Measurements from ENCODE around the gene RAD51B.

RAD51B gene

DNA sequence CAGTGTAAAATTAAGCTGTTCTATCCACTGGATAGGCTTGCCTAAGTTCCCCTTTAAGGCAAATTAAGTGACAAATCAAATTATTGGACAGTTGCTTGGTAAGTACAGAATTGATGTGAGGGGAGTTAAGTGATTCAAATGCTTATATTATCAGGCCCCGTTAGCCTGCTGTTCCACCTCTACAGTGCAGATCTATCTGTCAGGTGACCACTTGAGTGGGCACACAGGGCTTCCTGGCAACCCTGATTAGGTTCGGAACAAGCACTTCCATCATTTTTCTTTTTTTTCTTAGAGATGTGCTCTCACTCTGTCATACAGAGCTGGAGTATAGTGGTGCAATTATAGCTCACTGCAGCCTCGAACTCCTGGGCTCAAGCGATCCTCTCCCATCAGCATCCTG, 453.8 kb downstream of the RAD51B start:
- Histone ChIP-seq H3K4me3 (replicated peaks; ENCODE audit: insufficient read depth, low read length) (no peak overlapping the region), H3K27me3 (ENCODE audit: insufficient read depth, poor library complexity, severe bottlenecking) (no peaks in the 10 kb centered on the region), H3K27ac (replicated peaks) (no peak overlapping the region)
- no peak for DNase-seq (ENCODE audit: low read depth in 1 of 2, low spot score in 1 of 2)
- no peak for TF ChIP-seq GABPA (IDR thresholded peaks at IDR 0.05; ENCODE audit: low read depth)
- TF ChIP-seq, protein P1, sequence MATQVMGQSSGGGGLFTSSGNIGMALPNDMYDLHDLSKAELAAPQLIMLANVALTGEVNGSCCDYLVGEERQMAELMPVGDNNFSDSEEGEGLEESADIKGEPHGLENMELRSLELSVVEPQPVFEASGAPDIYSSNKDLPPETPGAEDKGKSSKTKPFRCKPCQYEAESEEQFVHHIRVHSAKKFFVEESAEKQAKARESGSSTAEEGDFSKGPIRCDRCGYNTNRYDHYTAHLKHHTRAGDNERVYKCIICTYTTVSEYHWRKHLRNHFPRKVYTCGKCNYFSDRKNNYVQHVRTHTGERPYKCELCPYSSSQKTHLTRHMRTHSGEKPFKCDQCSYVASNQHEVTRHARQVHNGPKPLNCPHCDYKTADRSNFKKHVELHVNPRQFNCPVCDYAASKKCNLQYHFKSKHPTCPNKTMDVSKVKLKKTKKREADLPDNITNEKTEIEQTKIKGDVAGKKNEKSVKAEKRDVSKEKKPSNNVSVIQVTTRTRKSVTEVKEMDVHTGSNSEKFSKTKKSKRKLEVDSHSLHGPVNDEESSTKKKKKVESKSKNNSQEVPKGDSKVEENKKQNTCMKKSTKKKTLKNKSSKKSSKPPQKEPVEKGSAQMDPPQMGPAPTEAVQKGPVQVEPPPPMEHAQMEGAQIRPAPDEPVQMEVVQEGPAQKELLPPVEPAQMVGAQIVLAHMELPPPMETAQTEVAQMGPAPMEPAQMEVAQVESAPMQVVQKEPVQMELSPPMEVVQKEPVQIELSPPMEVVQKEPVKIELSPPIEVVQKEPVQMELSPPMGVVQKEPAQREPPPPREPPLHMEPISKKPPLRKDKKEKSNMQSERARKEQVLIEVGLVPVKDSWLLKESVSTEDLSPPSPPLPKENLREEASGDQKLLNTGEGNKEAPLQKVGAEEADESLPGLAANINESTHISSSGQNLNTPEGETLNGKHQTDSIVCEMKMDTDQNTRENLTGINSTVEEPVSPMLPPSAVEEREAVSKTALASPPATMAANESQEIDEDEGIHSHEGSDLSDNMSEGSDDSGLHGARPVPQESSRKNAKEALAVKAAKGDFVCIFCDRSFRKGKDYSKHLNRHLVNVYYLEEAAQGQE (IDR thresholded peaks at IDR 0.05; ENCODE audit: insufficient replicate concordance, low read depth) = no peak

DNA sequence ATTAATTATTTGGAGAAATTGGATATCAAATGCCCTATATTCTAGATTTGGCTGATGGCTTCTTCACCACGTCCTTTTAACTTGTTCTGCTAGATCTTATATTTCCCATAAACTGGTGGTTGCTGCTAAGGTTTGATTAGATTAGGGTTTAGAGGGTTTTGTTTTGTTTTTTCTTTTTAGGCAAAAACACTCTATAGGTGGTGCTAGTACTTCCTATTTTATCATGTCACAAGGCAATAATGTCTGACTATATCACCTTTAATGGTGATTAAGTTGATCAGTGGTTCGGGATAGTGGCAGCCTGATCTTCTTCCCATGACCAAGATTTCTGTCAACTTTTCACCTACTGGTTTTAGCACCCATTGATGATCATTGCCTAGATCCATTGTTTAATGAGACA, 455.1 kb downstream of the RAD51B start:
- H3K27ac ChIP-seq (replicated peaks) = no peak overlapping the region
- H3K4me3 ChIP-seq (replicated peaks; ENCODE audit: insufficient read depth, low read length) = no peak overlapping the region
- H3K27me3 ChIP-seq (ENCODE audit: insufficient read depth, poor library complexity, severe bottlenecking) = no peaks in the 10 kb centered on the region
- DNase-seq (ENCODE audit: low read depth in 1 of 2, low spot score in 1 of 2) = no peak
- no peak for TF ChIP-seq POLR2AphosphoS5 (IDR thresholded peaks at IDR 0.05; ENCODE audit: low read depth)
- no peak for TF ChIP-seq GABPA (IDR thresholded peaks at IDR 0.05; ENCODE audit: low read depth)
- TF ChIP-seq SPI1 (IDR thresholded peaks at IDR 0.05; ENCODE audit: borderline replicate concordance, low read depth) = no peak
- TF ChIP-seq, protein P2, sequence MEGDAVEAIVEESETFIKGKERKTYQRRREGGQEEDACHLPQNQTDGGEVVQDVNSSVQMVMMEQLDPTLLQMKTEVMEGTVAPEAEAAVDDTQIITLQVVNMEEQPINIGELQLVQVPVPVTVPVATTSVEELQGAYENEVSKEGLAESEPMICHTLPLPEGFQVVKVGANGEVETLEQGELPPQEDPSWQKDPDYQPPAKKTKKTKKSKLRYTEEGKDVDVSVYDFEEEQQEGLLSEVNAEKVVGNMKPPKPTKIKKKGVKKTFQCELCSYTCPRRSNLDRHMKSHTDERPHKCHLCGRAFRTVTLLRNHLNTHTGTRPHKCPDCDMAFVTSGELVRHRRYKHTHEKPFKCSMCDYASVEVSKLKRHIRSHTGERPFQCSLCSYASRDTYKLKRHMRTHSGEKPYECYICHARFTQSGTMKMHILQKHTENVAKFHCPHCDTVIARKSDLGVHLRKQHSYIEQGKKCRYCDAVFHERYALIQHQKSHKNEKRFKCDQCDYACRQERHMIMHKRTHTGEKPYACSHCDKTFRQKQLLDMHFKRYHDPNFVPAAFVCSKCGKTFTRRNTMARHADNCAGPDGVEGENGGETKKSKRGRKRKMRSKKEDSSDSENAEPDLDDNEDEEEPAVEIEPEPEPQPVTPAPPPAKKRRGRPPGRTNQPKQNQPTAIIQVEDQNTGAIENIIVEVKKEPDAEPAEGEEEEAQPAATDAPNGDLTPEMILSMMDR (IDR thresholded peaks at IDR 0.05; ENCODE audit: insufficient read depth, low read length) = no peak
- TF ChIP-seq, protein P1 (IDR thresholded peaks at IDR 0.05; ENCODE audit: insufficient replicate concordance, low read depth) = no peak

DNA sequence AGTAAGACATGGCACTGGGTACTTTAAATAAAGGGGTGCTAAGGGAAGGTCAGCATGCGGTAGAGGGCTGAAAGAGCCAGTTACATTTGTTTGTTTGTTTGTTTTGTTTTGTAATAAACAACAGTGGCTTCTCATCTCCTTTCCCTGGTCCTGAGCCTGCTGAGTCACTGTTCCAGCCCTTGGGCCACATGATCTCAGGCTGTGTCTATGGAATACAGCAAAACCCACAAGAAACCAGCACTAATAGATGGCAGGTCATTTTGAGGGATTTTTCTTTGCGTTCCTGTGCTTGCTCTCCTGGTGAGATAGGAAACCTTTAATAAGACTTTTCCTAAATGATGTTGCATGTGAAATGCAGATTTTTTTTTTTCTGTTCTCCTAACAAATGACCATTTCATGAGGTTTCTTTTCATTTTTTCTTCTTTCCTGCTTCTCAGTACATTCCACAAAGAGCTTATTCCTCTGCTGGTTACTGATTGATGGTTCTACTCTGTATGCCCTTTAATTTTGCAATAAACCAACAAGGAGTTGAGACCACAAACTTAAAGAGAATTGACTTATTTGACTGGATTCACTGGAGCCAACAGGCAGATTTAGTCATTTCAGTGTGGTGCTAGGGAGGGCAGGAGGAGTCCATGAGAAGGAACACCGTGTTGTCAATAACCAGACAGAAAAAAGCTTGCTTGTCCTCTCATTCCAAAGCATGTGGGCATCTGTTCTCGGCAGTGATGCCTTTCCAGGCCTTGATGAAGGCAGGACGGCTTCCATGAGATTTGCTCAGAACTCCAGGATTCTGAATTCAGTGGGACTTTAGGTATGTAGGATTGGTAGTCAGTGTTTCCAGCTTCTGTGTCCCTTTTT, 459.2 kb downstream of the RAD51B start:
- H3K27ac ChIP-seq (replicated peaks) = no peak overlapping the region
- no peak for TF ChIP-seq POLR2AphosphoS5 (IDR thresholded peaks at IDR 0.05; ENCODE audit: low read depth)
- TF ChIP-seq, protein P1 (IDR thresholded peaks at IDR 0.05; ENCODE audit: insufficient replicate concordance, low read depth) = no peak
- TF ChIP-seq GABPA (IDR thresholded peaks at IDR 0.05; ENCODE audit: low read depth) = no peak
- TF ChIP-seq, protein P2 (IDR thresholded peaks at IDR 0.05; ENCODE audit: insufficient read depth, low read length) = no peak
- no peak for TF ChIP-seq SPI1 (IDR thresholded peaks at IDR 0.05; ENCODE audit: borderline replicate concordance, low read depth)
- no peak for DNase-seq (ENCODE audit: low read depth in 1 of 2, low spot score in 1 of 2)
- H3K4me3 ChIP-seq (replicated peaks; ENCODE audit: insufficient read depth, low read length) = no peak overlapping the region
- H3K27me3 ChIP-seq (ENCODE audit: insufficient read depth, poor library complexity, severe bottlenecking) = no peaks in the 10 kb centered on the region

All from HL-60 (cell line).